Gastroesophageal sphincter (tissue), 3 donors: ENCODE results near the gene CAMK1D.

Experiments
- CTCF ChIP-seq, 4 experiments: fragments of 200-600 bp in 2 of 4; fragments of 450-650 bp in 2 of 4; sonication (generic) in 1 of 4; IDR thresholded peaks; one replicate each; pipeline ENCODE4 v1.5.1; 2017 to 2019; ENCODE audit warnings: antibody characterized with exemption in 4 of 4, mild to moderate bottlenecking in 2 of 4, moderate library complexity in 2 of 4
- POLR2A ChIP-seq, 2 donors: fragments of 450-650 bp; IDR thresholded peaks; one replicate each; pipeline ENCODE4 v1.6.1; 2017; ENCODE audit warnings: antibody characterized with exemption in 2 of 2, mild to moderate bottlenecking in 2 of 2, moderate library complexity in 1 of 2
- POLR2AphosphoS5 ChIP-seq: sonication (generic); formaldehyde crosslinking; IDR thresholded peaks from one replicate; pipeline ENCODE4 v1.6.1; 2017; ENCODE audit warnings: antibody characterized with exemption

- TF ChIP-seq POLR2AphosphoS5 = no peak
- TF ChIP-seq CTCF (IDR thresholded peaks at IDR 0.05) = no peak
- TF ChIP-seq POLR2A (IDR thresholded peaks at IDR 0.05) = no peak
Measured at GRCh38 chr10:12499076-12499986, 150.0 kb downstream of the CAMK1D start.
